Lower lobe of right lung (tissue), 2 donors: ENCODE measurements around the gene SPRTN. TPM values are rescaled to one million over a fixed set of nuclear protein-coding genes. Genes with fewer than 3 reads are reported as not detected.

Source experiments
- ATAC-seq, 2 donors: fragments of 200-7000 bp; cut with Tn5 transposase; one replicate each; pipeline ENCODE4 v1.9.1; 2020 to 2022; ENCODE audit warnings: mild to moderate bottlenecking in 2 of 2, moderate library complexity in 2 of 2
- DNase-seq: peaks from one replicate; pipeline ENCODE4 v3.0.0-alpha.2; 2020
- H3K27ac ChIP-seq: fragments of 200-600 bp; one replicate; pipeline ENCODE4 v1.8.0; 2022
- H3K27me3 ChIP-seq: fragments of 200-600 bp; one replicate; pipeline ENCODE4 v1.8.0; 2022; ENCODE audit warnings: low read depth
- H3K36me3 ChIP-seq: fragments of 200-600 bp; one replicate; pipeline ENCODE4 v1.8.0; 2022; ENCODE audit warnings: mild to moderate bottlenecking
- H3K4me1 ChIP-seq: fragments of 200-600 bp; one replicate; pipeline ENCODE4 v1.8.0; 2022
- H3K4me3 ChIP-seq: fragments of 200-600 bp; one replicate; pipeline ENCODE4 v1.8.0; 2022; ENCODE audit warnings: mild to moderate bottlenecking
- H3K9me3 ChIP-seq: fragments of 200-600 bp; one replicate; pipeline ENCODE4 v1.8.0; 2022
- intact Hi-C: fragments of 100-400 bp; cut with DNase I; formaldehyde crosslinking; loops from one replicate; pipeline ENCODE4 v1.11.0; 2022
- total RNA-seq: library from RNA; stranded (reverse); fragmentation: NEBNext Ultra II Directional; extraction: Animal tissue kit (Norgen Biotek cat#: 25700); gene quantifications from one replicate; pipeline ENCODE4 v1.2.1, GENCODE V29; 2021
- TF ChIP-seq, protein P1 (sequence below): fragments of 200-600 bp; IDR thresholded peaks from one replicate; pipeline ENCODE4 v1.8.0; 2022; ENCODE audit warnings: antibody characterized with exemption, mild to moderate bottlenecking
- donor health status: DM: no; HTN: yes; CAD: no; lungs with severe emphysema.

SPRTN gene
- total RNA-seq, 1 donor from 2014 or later, result 8.9 TPM

DNA sequence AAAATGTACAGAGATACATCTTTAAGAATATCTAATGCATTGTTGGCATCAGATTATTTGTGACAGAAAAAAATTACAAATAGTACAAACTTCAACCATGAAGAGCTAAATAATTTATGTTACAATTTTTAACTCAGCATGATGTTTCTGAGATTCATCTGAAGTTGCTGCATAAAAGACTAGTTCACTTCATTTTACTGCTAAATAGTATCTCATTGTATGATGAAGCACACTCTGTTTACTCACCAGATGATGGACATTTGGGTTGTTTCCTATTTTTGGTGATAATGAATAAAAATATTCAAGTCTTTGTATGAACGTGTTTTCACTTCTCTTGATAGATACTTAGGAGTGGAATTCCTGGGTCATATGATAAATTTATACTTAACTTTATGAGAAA lies 63.4 kb downstream of the SPRTN start:
- ATAC-seq (no peak), DNase-seq (no peak)
- intact Hi-C loops, result no loop called here
- Histone ChIP-seq H3K27ac (no peak overlapping the region), H3K36me3 (no peaks in the 10 kb centered on the region), H3K27me3 (no peaks in the 10 kb centered on the region), H3K4me3 (no peak overlapping the region), H3K9me3 (no peaks in the 10 kb centered on the region), H3K4me1 (no peaks in the 10 kb centered on the region)
- TF ChIP-seq, protein P1, sequence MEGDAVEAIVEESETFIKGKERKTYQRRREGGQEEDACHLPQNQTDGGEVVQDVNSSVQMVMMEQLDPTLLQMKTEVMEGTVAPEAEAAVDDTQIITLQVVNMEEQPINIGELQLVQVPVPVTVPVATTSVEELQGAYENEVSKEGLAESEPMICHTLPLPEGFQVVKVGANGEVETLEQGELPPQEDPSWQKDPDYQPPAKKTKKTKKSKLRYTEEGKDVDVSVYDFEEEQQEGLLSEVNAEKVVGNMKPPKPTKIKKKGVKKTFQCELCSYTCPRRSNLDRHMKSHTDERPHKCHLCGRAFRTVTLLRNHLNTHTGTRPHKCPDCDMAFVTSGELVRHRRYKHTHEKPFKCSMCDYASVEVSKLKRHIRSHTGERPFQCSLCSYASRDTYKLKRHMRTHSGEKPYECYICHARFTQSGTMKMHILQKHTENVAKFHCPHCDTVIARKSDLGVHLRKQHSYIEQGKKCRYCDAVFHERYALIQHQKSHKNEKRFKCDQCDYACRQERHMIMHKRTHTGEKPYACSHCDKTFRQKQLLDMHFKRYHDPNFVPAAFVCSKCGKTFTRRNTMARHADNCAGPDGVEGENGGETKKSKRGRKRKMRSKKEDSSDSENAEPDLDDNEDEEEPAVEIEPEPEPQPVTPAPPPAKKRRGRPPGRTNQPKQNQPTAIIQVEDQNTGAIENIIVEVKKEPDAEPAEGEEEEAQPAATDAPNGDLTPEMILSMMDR, result no peak

GRCh38 chr1:231404318-231404717 lies 66.2 kb downstream of the SPRTN start:
- ATAC-seq, result no peak
- H3K4me3 ChIP-seq, result no peak overlapping the region
- TF ChIP-seq, protein P1, result no peak
- intact Hi-C loops, result no loop called here
- no peak for DNase-seq
- peaks cover 21% of the 10 kb centered on the region for H3K4me1 ChIP-seq
- no peak overlapping the region for H3K27ac ChIP-seq
- no peaks in the 10 kb centered on the region for H3K36me3 ChIP-seq
- H3K9me3 ChIP-seq, result no peaks in the 10 kb centered on the region
- H3K27me3 ChIP-seq, result no peaks in the 10 kb centered on the region

Other genes starting within 250 kb of the SPRTN start
- gene TRIM67, start 176.2 kb upstream of the SPRTN start, total RNA-seq, result not detected
- 36.7 TPM for gene GNPAT, start 97.1 kb upstream of the SPRTN start, total RNA-seq
- 20.6 TPM for gene EXOC8, start 441 bp upstream of the SPRTN start, total RNA-seq
- gene EGLN1, start 84.0 kb downstream of the SPRTN start, total RNA-seq, result 29.7 TPM
- 38.4 TPM for gene TSNAX, start 190.4 kb downstream of the SPRTN start, total RNA-seq